Mesothelial cell of epicardium (in vitro differentiated cells): ENCODE data around the gene SP3. TPM values are rescaled to one million over a fixed set of nuclear protein-coding genes. Genes with fewer than 3 reads are reported as not detected.

ENCODE experiments used
- DNase-seq, 2 experiments: peaks; one replicate each; pipeline ENCODE4 v3.0.0; 2021; ENCODE audit warnings: low spot score in 2 of 2; ENCODE audit not compliant: unreplicated experiment in 2 of 2
- H3K27ac Mint-ChIP-seq: 2 replicates; pipeline ENCODE4 v1.8.0; 2021; ENCODE audit warnings: mixed read lengths
- H3K27me3 Mint-ChIP-seq: 2 replicates; pipeline ENCODE4 v1.8.0; 2021; ENCODE audit warnings: low read depth, mixed read lengths
- H3K36me3 Mint-ChIP-seq: 2 replicates; pipeline ENCODE4 v1.8.0; 2021; ENCODE audit warnings: mixed read lengths
- H3K4me1 Mint-ChIP-seq: 2 replicates; pipeline ENCODE4 v1.8.0; 2021; ENCODE audit warnings: mixed read lengths
- H3K4me3 Mint-ChIP-seq: 2 replicates; pipeline ENCODE4 v1.8.0; 2021; ENCODE audit warnings: mild to moderate bottlenecking, moderate library complexity, mixed read lengths
- H3K9me3 Mint-ChIP-seq: 2 replicates; pipeline ENCODE4 v1.8.0; 2021; ENCODE audit warnings: mixed read lengths
- CTCF ChIP-seq: fragments of 200-600 bp; sonication (generic); IDR thresholded peaks from one replicate; pipeline ENCODE4 v1.5.0; 2021; ENCODE audit warnings: antibody characterized with exemption; ENCODE audit not compliant: unreplicated experiment
- total RNA-seq: library from RNA; stranded (reverse); gene quantifications from 3 replicates; pipeline ENCODE4 v1.2.1, GENCODE V29; 2021

The SP3 gene
- total RNA-seq, 1 donor from 2014 or later: 113 TPM

- DNase-seq: no peak
- Mint-ChIP-seq H3K27ac (no peak overlapping the region), H3K4me1 (peaks cover 40% of the 10 kb centered on the region), H3K36me3 (no peaks in the 10 kb centered on the region), H3K4me3 (no peak overlapping the region), H3K9me3 (no peaks in the 10 kb centered on the region), H3K27me3 (no peaks in the 10 kb centered on the region)
- no peak for TF ChIP-seq CTCF
Measured at GRCh38 chr2:173989160-173989883, 24.1 kb upstream of the SP3 start.

- Mint-ChIP-seq H3K4me1 (peaks cover 44% of the 10 kb centered on the region), H3K27me3 (no peaks in the 10 kb centered on the region), H3K36me3 (no peaks in the 10 kb centered on the region), H3K4me3 (no peak overlapping the region), H3K9me3 (peaks cover 3% of the 10 kb centered on the region), H3K27ac (no peak overlapping the region)
- no peak for TF ChIP-seq CTCF
- DNase-seq: no peak
Measured at GRCh38 chr2:173986805-173987204, 21.6 kb upstream of the SP3 start.

GRCh38 chr2:173985605-173985992 lies 20.4 kb upstream of the SP3 start:
- Mint-ChIP-seq H3K9me3 (peaks cover 4% of the 10 kb centered on the region), H3K27ac (peak overlapping the region; percentile 85), H3K36me3 (no peaks in the 10 kb centered on the region), H3K27me3 (no peaks in the 10 kb centered on the region), H3K4me1 (peaks cover 32% of the 10 kb centered on the region), H3K4me3 (no peak overlapping the region)
- TF ChIP-seq CTCF: no peak
- no peak for DNase-seq

GRCh38 chr2:173984866-173985604 lies 19.9 kb upstream of the SP3 start:
- peak overlapping the region; percentile 85 for H3K27ac Mint-ChIP-seq

GRCh38 chr2:173983391-173983871 lies 18.3 kb upstream of the SP3 start:
- no peak overlapping the region for H3K4me3 Mint-ChIP-seq
- peaks cover 35% of the 10 kb centered on the region for H3K4me1 Mint-ChIP-seq
- no peaks in the 10 kb centered on the region for H3K27me3 Mint-ChIP-seq
- peak overlapping the region; percentile 84 for H3K27ac Mint-ChIP-seq
- DNase-seq: no peak
- peaks cover 4% of the 10 kb centered on the region for H3K9me3 Mint-ChIP-seq
- H3K36me3 Mint-ChIP-seq: no peaks in the 10 kb centered on the region
- TF ChIP-seq CTCF: no peak

More at GRCh38 chr2:173984866-173985604, 19.9 kb upstream of the SP3 start:
- Mint-ChIP-seq H3K9me3 (peaks cover 4% of the 10 kb centered on the region), H3K36me3 (no peaks in the 10 kb centered on the region), H3K4me1 (peaks cover 32% of the 10 kb centered on the region), H3K27me3 (no peaks in the 10 kb centered on the region), H3K4me3 (no peak overlapping the region)
- no peak for DNase-seq
- no peak for TF ChIP-seq CTCF
